NOMO-1 treated with DMSO at 0.1 percent for 48 hours (cell line): ENCODE data around the gene COQ2.
"Not testable (repeated sequence)": the region's sequence is repeated elsewhere in the genome, so short reads cannot be mapped to it uniquely, and the experiment has no call there.

Source experiments
- DNase-seq: peaks from one replicate; lab custom pipeline; 2025; ENCODE audit not compliant: unreplicated experiment; lab: John Stamatoyannopoulos, UW

Gene COQ2, protein sequence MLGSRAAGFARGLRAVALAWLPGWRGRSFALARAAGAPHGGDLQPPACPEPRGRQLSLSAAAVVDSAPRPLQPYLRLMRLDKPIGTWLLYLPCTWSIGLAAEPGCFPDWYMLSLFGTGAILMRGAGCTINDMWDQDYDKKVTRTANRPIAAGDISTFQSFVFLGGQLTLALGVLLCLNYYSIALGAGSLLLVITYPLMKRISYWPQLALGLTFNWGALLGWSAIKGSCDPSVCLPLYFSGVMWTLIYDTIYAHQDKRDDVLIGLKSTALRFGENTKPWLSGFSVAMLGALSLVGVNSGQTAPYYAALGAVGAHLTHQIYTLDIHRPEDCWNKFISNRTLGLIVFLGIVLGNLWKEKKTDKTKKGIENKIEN

DNA sequence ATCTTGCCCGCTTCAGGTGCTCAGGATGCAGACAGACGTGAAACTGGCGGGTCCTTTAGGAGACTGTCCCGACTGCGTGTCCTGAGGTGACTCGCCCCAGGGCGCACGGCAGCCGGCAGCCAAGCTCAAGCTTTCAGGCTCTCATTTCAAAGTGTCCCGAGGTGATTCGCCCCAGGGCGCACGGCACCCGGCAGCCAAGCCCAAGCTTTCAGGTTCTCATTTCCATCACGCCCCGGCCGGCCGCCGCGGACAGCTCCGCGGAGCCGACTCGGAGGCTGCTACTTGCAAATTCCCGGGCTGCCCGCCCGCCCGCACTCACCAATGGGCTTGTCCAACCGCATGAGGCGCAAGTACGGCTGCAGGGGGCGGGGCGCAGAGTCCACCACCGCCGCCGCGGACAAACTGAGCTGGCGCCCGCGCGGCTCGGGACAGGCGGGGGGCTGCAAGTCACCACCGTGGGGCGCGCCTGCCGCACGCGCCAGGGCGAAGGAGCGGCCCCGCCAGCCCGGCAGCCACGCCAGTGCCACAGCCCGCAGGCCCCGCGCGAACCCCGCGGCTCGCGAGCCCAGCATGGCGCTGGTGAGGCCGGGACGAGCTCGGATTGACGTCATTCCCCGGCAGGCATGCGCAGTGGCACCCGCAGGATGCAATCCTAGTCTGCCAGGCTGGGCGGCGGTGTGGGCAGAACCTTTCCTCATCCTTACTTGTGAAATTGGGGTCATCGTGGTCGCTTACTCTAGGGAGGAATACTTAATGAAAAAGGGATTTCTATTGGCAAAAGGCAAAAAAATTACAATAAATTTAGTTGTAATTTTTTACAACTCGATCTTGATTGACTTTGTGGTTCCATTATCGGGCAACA, at the start of gene COQ2:
TSS of gene COQ2 (minus strand) at position 606 of the 862 bp plus-strand sequence. CDS start at position 572, 34 bp downstream.
- peak; percentile 93 for DNase-seq

DNA sequence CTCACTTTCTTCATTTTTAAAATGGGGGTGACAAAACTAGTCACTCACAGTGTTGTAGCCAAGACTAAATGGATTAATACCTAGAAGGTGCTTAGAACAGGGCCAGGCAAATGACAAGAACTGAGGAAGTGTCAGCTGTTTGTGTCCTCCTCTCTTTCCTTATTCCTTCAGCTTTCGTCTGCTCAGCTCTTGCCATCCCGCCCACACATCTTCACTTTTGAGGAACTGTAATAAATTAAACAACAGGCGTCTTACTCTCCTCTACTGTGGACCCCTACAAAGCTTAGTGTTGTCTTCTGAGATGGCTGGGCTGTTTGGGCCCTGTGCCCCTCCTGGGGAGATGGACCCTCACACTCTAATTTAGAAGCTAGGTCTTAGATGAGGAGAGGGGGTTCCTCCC, 47.4 kb upstream of the COQ2 start:
- DNase-seq, result peak; percentile 33

DNA sequence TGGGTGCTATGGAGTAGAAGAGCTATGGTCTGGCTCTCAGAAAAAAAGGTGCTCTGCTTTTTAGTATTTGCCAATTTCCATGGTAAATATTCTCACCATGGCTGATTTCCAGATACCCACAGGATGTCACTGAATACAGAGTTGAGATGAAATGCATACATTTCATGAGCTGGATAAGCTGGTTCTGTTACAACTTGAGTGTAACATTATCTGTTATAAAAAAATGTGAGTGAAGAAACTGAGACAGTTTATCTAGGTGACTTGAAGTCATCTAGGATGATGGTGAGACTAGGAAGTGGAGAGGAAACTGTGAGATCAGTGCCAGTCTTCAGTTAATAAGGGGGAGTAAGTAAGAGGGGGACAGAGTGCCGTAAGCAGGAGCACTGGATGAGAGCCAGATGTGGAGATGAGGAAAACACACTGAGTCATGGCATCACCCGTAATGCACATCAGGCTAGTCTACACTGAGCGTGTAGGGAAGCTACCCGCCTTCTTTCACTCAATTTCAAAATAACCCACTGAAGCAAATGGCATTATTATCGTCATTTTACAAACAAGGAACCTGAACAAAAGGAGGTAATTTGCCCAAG, 45.0 kb upstream of the COQ2 start:
- no peak for DNase-seq

DNA sequence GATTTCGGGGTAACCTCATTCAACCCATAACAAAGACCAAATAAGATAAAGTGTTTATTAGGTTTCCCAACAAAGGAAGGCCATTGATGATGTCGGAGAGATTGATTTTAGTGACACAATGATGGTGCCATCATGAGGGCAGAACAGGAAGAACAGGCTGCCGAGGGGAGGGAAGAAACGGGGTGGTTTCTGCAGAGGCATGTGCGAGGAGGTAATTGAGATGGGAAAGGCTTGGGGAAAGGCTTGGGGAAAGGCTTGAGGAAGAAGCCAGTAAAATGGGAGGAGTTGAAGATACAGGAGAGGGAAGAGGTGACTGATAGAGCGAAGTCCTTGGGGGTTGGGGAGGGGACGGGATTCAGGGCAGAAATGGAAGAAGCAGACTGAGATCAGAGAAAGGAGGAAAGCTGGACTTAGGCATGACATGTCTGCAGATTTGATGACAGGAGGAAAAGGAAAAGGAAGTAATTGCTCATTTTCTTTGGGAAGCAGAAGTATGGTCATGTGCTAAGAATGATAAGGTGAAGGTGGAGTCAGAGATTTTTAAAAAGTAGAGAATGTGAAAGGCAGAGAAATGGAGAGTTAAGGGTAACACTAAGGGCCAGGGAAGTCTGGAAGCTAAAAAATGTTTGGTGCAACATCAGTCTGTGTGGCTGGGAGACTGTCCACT, 44.1 kb upstream of the COQ2 start:
- peak; percentile 40 for DNase-seq

DNA sequence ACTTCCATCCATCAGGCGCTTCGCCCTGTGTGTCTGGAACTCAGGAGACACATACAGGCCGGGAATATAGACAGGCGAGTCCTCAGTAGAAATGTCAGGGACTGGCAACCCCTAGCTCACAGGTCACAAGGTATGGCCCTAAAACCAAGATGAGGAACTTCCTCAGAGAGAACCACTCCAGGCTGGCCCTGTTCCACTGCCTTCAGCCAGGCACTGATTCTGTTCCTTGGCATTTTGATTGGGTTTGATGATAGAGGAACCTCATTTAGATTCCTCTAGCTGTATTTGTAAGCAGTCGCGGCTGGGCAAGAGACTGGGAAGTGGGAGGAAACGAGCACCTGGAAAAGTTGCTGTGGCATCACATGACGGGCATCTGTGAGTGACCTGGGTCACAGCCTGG, 41.9 kb upstream of the COQ2 start:
- DNase-seq, result no peak

DNA sequence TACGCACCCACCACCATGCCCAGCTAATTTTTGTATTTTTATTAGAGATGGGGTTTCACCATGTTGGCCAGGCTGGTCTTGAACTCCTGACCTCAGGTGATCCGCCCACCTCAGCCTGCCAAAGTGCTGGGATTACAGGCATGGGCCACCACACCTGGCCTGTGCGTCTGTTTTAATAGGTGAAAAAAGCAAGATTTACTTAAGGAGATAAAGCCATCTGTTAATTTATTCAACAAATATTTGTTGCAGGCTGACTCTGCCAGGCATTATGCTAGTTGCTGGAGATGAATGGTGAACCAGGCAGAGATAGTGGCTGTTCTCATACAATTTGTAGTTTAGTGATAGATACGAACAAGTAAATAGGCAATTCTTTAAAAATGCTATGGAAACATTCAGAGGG, 40.7 kb upstream of the COQ2 start:
- DNase-seq, result not testable (repeated sequence)

DNA sequence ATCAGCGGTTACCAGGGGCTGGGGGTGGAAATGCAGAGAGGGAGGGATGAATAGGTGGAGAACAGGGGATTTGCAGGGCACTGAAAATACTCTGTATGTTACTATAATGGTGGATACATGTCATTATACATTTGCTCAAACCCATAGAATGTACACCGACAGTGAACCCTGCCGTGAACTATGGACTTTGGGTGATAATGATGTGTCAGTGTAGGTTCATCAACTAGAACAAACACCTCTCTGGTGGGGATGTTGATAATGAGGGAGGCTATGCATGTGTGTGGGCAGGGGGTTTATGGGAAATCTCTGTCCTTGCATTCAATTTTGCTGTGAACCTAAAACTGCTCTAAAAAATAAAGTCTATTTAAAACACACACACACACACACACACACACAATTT, 38.5 kb upstream of the COQ2 start:
- no peak for DNase-seq

DNA sequence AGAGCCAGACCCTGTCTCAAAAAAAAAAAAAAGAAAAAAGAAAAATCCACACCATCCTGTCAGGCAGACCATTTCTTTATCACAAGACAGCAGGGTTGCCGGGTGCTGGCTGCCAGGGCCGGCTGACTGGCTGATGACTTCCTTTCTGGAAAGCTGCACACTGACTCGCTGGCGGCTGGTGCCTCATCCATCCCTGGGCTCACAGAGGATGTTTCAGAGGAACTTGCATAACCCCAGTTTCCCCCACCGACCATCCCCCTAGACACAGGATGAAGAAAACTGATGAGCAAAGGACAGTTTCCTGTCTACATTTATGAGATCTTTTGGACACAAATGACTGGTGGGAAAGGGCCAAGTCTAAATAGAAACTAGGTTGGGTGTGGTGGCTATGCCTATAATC, 36.0 kb upstream of the COQ2 start:
- DNase-seq, result peak; percentile 80

DNA sequence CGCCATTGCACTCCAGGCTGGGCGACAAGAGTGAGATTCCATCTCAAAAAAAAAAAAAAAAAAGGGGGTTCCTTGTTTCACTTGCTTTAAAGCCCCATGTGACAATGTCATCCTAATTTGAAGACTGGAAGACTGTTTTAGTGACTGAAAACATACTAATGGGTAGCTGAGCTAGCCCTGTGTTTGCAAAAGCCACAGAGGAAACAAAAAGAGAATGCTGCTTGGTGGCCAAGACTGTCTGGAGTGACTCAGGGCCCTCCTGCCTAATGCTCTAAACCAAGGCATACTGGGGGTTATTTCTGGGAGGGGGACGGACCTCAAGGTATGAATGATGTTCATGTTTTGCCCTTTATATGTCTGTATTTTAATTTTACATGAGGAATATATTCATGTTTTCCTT, 34.1 kb upstream of the COQ2 start:
- DNase-seq, result no peak

DNA sequence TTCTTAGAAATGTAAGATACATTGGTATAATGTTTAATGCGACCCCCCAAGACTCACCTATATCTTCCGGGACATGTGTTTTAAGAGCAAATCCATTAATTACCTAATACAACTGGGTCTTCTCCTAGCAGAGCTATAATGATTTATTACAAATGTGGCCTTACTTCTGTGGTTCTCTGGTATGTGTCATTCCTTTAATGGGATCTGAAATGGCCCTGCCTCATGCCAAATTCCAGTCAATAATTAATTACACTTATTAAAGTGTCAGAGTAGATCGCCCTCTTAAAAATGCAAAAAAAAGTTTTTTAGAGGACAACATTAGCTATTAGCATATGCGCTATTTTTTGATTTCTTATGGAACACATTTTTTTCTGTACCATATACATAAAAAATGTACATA, 33.1 kb upstream of the COQ2 start:
- DNase-seq, result no peak

DNA sequence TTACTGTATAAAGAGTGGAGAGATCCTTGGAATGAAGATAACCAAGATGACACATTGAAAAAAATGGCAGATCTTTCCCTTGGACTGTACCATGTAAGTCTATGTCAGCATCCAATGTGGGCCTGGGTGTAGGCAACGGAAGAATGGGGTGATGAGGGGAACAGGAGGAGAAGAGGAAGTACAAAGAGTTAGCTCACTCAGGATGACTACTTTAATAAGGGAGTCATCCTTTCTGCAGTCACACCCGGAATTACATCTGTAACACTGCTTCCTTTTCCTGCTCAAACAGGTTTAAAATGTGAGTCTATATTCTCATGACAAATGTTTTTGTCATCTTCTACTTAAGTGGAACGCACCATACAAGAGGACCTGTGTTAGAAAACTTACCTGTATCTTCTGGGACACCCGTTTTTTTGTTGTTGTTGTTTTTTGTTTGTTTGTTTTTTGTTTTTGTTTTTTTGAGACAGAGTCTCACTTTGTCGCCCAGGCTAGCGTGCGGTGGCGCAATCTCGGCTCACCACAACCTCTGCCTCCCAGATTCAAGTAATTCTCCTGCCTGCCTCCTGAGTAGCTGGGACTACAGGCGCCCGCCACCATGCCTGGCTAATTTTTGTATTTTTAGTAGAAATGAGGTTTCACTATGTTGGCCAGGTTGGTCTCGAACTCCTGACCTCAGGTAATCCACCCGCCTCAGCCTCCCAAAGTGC, 32.0 kb upstream of the COQ2 start:
- DNase-seq, result peak; percentile 89

DNA sequence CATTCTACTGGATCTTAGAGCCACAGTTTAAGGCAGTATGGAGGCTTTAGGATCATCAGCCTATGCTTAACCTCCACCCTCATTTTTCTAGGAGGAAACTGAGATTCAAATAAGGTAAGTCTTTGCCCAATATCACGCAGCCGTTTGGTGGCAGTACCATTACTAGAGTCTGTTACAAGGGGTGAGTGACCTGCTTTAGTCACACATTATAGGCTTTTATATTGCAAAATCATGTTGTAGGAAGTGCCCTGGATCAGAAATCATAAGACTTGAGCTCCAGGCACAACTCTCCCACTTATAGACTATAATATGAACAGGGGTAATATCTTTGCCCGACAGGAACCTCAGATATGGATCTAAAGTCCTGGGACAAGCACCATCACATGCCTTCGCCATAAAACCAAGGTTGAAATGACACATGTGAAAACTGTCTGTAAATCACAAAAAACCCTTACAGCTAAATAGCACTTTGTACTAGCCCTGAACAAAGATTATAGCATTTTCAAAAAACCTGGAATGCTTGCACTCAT, 30.8 kb upstream of the COQ2 start:
- DNase-seq, result no peak

DNA sequence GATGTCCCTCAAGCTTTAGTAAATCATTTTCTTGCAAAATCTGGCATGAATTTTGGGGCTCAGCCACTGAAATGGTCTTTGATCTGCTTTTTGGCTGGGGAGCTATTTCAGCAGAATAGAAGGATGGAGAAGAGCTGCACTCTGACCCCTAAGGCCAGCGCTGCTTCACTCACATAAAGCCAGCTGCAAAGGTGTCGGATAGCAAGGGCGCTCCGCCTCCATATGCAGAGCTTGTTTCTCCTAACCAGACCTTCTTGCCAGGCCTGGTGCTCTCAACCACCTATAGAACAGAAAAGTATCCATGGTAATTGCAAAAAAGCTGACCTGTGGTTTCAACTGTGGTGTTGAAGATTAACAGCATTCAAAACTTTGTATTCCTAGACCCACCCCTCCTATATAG, 24.1 kb upstream of the COQ2 start:
- no peak for DNase-seq

DNA sequence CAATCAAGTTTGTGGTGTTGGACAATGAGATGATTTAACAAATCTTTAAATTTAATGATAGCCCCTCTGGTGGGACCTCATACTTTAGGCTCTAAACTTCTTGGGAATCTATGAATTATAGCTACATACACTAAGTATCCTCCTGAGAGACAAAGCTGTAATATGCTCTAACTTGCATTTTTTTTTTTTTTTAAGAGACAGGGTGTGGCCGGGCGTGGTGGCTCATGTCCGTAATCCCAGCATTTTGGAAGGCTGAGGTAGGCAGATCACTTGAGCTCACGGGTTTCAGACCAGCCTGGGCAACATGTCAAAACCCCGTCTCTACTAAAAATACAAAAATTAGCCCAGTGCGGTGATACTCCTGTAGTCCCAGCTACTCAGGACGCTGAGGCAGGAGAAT, 23.3 kb upstream of the COQ2 start:
- no peak for DNase-seq

DNA sequence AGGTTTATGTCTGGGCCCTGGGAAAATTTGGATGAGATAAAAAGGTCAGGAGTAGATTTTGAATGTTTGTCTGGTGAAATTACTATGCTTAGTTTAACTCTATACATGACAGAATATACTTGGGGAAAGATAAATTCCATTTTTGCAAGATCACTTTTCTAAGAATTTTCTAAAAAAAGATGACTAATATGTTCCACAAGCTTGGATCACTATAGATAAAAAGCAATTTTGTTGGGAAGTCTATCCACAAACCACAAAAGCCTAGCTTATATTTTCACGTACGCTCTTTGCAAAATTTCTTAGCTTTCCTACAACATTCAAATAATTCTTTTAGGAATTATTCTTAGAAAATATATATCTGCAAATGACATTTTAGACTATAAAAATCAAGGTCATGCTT, 20.6 kb upstream of the COQ2 start:
- no peak for DNase-seq

DNA sequence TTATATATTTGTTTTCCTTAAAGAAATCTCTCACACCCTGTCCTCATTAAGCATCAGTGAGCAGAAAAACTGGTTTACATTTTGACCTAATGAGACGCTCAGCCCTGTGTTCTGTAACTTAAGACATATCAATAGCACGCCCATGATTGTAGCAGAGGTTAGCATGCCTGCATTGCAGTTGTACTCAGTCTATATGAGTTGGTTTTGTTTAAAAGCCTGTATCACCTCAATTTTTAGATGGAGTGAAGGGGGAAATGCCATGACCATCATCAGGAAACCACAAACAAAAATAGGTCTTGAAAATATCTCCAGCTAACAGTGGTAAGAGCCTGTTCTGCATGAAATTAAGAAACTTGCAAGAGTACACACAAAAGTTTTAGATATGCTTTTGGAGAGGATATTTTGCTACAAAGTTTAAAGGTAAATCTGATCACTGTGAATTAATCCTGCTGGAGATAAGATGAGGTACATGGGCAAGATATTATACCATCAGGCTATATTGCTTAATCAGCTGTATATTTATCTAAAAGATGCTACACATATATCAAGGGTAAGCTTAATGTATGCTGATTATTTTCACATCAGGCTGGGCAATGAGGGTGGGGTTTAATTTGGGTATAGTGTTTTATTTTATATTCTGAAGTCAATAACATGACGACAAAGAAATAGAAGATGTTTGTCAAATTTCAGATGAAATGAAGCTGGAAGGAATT, 13.1 kb upstream of the COQ2 start:
- peak; percentile 43 for DNase-seq

DNA sequence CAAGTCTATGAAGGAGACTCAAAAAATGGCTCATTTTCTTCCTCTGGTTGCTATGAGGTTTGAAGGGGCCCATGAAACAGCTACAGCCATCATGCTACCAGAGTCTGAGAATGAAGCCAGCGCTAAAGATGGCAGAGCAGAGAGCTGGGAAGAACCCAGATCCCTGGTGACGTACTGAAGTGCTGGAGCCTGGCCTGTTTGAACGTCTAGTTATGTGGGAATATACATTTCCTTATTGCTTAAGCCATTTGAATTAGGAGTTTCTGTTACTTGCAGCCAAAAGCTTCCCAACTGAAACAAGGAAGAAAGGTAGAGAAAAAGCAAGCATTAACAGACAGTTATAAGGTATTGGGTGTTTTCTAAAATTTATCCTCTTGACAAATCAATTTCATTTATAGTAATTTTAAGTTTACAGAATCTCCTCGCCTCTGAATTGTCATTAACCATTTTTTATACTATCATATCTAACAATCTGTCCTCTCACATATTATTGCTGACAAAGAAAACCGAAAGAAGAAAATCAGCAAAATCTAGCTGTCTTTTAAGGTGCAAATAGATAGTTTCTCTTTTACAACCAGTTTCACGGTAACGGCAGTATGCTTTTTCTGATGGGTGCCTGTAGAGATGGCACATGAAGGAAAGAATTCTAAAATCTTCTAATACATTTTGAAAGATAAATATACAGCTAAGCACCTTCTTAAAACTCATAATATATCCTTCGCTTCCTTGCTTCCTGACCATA, 8.9 kb upstream of the COQ2 start:
- no peak for DNase-seq

DNA sequence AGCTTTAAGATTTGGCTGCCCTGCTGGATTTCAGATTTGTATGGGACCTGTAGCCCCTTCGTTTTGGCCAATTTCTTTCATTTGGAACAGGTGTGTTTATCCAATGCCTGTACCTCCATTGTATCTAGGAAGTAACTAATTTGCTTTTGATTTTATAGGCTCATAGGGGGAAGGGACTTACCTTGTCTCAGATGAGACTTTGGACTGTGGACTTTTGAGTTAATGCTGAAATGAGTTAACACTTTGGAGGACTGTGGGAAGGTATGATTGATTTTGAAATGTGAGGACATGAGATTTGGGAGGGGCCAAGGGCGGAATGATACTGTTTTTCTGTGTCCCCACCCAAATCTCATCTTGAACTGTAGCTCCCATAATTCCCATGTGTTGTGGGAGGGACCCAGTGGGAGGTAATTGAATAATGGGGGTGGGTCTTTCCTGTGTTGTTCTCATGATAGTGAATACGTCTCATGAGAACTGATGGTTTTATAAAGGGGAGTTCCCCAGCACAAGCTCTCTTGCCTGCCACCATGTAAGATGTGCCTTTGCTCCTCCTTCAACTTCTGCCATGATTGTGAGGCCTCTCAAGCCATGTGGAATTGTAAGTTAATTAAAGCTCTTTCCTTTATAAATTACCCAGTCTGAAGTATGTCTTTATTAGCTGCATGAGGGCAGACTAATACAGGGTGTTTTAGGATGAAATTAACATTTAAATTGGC, 5.6 kb upstream of the COQ2 start:
- DNase-seq, result not testable (repeated sequence)
